Hepatocyte (in vitro differentiated cells): Measurements from ENCODE around the gene DUSP10.

ENCODE experiments used
- EZH2 ChIP-seq: fragments of 200-600 bp; sonication (generic); IDR thresholded peaks from 2 replicates; pipeline ENCODE4 v1.6.1; 2016; ENCODE audit warnings: antibody characterized with exemption, mild to moderate bottlenecking, borderline replicate concordance
- TF ChIP-seq, protein P1 (sequence below): fragments of 200-600 bp; sonication (generic); IDR thresholded peaks from 2 replicates; pipeline ENCODE4 v1.5.1; 2016; ENCODE audit warnings: antibody characterized with exemption, mild to moderate bottlenecking; ENCODE audit not compliant: poor library complexity

DNA sequence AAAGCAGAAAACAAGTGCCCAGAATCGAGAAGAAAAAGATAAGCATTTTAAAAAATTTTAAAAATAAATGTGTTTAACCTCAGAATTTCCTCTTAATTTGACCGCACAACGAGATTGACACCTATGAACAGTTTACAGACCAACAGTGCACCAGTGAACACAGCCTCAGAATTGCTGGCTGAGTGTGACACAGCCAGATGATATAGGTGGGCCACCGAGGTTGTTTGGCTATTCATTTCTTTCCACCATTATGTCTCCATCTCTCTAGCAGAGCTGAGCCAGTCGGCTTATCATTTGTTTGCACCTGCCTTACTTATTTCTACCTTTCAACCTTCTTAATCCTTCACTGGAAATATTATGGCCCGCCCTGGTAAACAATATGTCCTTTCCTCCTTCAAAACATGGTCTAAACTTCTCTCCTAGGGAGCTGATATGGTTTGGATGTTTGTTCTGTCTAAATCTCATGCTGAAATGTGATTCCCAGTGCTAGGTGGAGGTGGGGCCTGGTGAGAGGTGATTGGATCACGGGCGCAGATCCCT lies 86.1 kb downstream of the DUSP10 start:
- no peak for TF ChIP-seq EZH2
- TF ChIP-seq, protein P1, sequence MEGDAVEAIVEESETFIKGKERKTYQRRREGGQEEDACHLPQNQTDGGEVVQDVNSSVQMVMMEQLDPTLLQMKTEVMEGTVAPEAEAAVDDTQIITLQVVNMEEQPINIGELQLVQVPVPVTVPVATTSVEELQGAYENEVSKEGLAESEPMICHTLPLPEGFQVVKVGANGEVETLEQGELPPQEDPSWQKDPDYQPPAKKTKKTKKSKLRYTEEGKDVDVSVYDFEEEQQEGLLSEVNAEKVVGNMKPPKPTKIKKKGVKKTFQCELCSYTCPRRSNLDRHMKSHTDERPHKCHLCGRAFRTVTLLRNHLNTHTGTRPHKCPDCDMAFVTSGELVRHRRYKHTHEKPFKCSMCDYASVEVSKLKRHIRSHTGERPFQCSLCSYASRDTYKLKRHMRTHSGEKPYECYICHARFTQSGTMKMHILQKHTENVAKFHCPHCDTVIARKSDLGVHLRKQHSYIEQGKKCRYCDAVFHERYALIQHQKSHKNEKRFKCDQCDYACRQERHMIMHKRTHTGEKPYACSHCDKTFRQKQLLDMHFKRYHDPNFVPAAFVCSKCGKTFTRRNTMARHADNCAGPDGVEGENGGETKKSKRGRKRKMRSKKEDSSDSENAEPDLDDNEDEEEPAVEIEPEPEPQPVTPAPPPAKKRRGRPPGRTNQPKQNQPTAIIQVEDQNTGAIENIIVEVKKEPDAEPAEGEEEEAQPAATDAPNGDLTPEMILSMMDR: no peak
